ENCODE measurements around the gene TMCO1. TPM values are rescaled to one million over a fixed set of nuclear protein-coding genes. Genes with fewer than 3 reads are reported as not detected.

The TMCO1 gene
- polyA plus RNA-seq, 2 of the 4 experiments (the other 2 are of a cell fraction): 154 to 220 TPM

DNA sequence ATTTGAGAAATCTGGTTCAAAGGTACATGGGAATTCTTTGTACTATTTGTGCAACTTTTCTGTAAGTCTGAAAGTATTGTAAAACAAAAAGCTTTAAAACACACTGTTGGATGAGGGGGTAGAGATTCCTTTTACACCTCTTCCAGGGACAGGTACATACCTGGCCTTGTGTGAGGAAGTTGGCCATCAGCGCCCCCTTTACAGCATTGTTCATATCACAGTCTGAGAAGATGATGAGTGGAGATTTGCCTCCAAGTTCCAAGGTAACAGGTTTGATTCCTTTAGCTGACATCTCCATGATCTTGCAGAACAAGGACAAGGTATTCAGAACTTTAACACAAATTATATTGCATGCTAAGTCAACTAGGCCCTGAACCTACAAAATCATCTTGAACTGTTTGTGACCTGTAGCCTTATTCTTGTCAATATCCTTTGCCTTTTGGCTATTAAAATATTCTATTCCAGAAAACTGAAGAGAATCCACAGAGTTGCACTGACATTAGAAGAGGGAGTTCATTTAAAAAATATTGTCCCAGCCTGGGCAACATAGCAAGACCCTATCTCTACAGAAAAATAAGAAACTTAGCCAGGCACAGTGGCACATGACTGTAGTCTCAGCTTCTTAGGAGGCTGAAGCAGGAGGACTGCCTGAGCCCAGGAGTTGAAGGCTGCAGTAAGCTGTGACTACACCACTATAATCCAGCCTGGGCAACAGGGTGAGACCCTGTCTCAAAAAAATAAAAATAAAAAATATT, 89.2 kb downstream of the TMCO1 start (continued):
- TF ChIP-seq, protein P1, sequence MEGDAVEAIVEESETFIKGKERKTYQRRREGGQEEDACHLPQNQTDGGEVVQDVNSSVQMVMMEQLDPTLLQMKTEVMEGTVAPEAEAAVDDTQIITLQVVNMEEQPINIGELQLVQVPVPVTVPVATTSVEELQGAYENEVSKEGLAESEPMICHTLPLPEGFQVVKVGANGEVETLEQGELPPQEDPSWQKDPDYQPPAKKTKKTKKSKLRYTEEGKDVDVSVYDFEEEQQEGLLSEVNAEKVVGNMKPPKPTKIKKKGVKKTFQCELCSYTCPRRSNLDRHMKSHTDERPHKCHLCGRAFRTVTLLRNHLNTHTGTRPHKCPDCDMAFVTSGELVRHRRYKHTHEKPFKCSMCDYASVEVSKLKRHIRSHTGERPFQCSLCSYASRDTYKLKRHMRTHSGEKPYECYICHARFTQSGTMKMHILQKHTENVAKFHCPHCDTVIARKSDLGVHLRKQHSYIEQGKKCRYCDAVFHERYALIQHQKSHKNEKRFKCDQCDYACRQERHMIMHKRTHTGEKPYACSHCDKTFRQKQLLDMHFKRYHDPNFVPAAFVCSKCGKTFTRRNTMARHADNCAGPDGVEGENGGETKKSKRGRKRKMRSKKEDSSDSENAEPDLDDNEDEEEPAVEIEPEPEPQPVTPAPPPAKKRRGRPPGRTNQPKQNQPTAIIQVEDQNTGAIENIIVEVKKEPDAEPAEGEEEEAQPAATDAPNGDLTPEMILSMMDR (IDR thresholded peaks at IDR 0.05): no peak
- TF ChIP-seq FOXS1 (CRISPR knock-in tag; IDR thresholded peaks at IDR 0.05): no peak

DNA sequence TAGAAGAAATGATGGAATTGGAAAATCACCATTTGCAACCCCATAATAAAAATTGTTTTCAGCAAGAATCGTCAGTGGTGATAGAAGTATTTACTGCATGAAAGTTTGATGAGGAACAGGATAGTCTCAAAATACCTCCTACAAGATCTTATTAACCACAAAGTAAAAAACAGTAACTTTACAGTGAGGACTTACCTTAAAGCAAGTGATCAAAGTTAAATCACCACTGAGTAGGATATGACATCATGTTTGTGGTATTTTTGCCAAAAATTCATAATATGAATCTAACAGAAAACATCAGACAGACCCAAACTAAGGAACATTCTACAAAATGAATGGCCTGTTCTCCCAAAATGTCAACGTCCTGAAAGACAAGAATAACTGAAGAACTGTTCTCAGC, 90.2 kb downstream of the TMCO1 start:
- H3K4me1 ChIP-seq: no peaks in the 10 kb centered on the region
- H3K9me3 ChIP-seq: peaks cover 3% of the 10 kb centered on the region; the same call in 1 of the 3 replicates
- no peak for DNase-seq (ENCODE audit: low read depth in 1 of 2, low spot score in 1 of 2)
- ATAC-seq: no peak
- CTCF ChIA-PET: interaction anchor here (1.2 kb wide), 1 partner anchor 19 kb away, joined by 5 read pairs; the partner anchor contains the start of gene ALDH9A1
- no peak overlapping the region for H3K4me3 ChIP-seq
- H3K4me2 ChIP-seq: no peak overlapping the region
- no peak for TF ChIP-seq KDM1A (IDR thresholded peaks at IDR 0.05; ENCODE audit: low read depth)
- TF ChIP-seq, protein P2, sequence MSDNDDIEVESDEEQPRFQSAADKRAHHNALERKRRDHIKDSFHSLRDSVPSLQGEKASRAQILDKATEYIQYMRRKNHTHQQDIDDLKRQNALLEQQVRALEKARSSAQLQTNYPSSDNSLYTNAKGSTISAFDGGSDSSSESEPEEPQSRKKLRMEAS (IDR thresholded peaks at IDR 0.05): no peak
- TF ChIP-seq, protein P3, sequence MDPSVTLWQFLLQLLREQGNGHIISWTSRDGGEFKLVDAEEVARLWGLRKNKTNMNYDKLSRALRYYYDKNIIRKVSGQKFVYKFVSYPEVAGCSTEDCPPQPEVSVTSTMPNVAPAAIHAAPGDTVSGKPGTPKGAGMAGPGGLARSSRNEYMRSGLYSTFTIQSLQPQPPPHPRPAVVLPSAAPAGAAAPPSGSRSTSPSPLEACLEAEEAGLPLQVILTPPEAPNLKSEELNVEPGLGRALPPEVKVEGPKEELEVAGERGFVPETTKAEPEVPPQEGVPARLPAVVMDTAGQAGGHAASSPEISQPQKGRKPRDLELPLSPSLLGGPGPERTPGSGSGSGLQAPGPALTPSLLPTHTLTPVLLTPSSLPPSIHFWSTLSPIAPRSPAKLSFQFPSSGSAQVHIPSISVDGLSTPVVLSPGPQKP (IDR thresholded peaks at IDR 0.05; ENCODE audit: low read depth, low read length): no peak
- no peak overlapping the region for H3K27ac ChIP-seq
- FAIRE-seq: no peak
- 3% methylated on average over 2 of the region's 2 CpGs for WGBS (ENCODE audit: missing lambda C conversion rate)
- POLR2A ChIA-PET: no interaction called here

Other genes starting within 250 kb of the TMCO1 start
- gene LRRC52, start 224.9 kb downstream of the TMCO1 start, polyA plus RNA-seq (2011; rRNA removed): not detected in 2 replicates
- gene LRRC52, start 224.9 kb downstream of the TMCO1 start, polyA plus RNA-seq (2017; fragmentation: RNase III; extraction: RNeasy Plus Mini Kit Qiagen cat#74134 plus additional on column Dnase treatment): not detected in 3 replicates
- gene MGST3, start 137.6 kb downstream of the TMCO1 start, polyA plus RNA-seq (2011; rRNA removed): 216 and 245 TPM in 2 replicates
- gene MGST3, start 137.6 kb downstream of the TMCO1 start, polyA plus RNA-seq (2017; fragmentation: RNase III; extraction: RNeasy Plus Mini Kit Qiagen cat#74134 plus additional on column Dnase treatment): 208 to 225 TPM (median 217 TPM) in 3 replicates
- gene ALDH9A1, start 70.3 kb downstream of the TMCO1 start, polyA plus RNA-seq (2011; rRNA removed): 49.6 and 77.1 TPM in 2 replicates
- gene ALDH9A1, start 70.3 kb downstream of the TMCO1 start, polyA plus RNA-seq (2017; fragmentation: RNase III; extraction: RNeasy Plus Mini Kit Qiagen cat#74134 plus additional on column Dnase treatment): 38.9 to 43.1 TPM (median 40.5 TPM) in 3 replicates
- gene UCK2, start 58.7 kb upstream of the TMCO1 start, polyA plus RNA-seq (2011; rRNA removed): 98.9 and 123 TPM in 2 replicates
- gene UCK2, start 58.7 kb upstream of the TMCO1 start, polyA plus RNA-seq (2017; fragmentation: RNase III; extraction: RNeasy Plus Mini Kit Qiagen cat#74134 plus additional on column Dnase treatment): 72.4 to 76.5 TPM (median 74.8 TPM) in 3 replicates

Data from A549 (cell line).